DMS 273 (cell line): Measurements from ENCODE around the gene HMCN1.

Experiments used
- DNase-seq: peaks from one replicate; lab custom pipeline; 2025; ENCODE audit not compliant: unreplicated experiment; lab: John Stamatoyannopoulos, UW

HMCN1 gene

DNA sequence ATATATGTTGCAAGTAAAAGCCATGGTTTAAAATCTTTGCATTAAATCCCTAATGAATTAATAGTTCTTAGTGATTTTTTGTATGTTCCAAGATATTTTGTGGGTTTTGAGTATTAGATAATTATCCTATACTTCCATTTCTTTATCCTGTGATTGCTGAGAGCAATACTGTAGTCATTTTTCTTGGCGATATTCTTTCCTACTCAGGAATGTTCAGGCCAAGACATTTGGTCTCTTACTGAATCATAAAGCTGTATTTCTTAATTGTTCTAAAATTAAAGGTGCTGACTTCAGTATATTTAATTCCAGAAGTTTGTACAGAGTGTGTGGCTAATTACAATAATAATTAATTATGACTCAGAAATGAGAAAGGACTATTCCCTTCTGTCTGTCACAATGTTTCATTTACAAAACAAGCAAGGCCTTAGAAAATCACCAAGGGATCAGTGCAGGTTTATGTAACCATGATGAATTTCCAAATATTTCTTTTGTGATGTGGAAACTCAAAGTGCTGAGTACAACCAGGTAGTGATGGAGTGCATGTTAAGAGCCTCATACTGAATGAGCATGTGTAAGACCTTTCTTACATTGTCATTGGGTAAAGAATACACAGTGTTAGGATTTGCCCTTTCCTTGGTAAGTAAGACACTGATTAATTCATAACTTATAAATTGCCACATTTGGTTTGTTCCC lies 161.2 kb downstream of the HMCN1 start:
- DNase-seq = no peak

GRCh38 chr1:185896863-185897262 lies 162.7 kb downstream of the HMCN1 start:
- DNase-seq = no peak

GRCh38 chr1:185906186-185906585 lies 172.0 kb downstream of the HMCN1 start:
- DNase-seq = no peak

GRCh38 chr1:185907246-185907645 lies 173.1 kb downstream of the HMCN1 start:
- no peak for DNase-seq

DNA sequence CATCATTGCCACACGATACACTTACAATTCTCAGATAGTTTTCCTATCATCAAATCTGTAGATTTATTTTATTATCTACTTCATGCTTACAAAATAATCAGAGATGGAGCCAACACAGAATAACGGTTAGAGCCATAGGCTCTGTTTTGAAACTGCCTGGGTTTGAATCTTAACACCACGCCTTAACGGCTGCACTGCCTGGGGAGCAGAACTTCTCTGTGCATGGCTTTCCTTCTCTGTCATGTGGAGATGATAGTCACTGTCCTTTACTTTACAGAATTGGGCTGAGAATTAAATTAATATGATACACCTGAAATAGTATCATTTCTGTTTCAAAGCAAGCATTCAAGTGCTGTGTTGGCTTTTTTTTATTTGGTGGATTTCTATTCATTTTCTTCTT lies 177.8 kb downstream of the HMCN1 start:
- DNase-seq = no peak

DNA sequence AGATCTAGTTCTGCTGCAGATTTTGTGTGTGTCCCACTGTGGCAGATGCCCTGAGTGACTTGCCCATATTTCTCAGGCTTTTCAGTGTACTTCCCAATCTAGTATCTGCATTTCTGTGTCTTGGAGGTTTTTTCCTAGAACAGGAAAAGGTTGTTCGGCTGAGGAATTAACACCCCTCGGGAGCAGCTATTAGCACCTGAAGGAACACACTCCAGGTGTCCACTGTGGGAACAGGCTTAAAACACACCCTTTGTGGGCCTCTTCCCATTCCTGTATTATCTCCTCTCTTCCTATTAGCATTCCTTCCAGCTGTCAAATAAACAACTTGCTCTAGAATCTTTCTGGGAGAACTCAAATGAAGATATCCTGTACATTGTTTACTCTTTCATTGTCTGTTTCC lies 178.3 kb downstream of the HMCN1 start:
- no peak for DNase-seq

- no peak for DNase-seq
Measured at GRCh38 chr1:185914089-185914488, 179.9 kb downstream of the HMCN1 start.

DNA sequence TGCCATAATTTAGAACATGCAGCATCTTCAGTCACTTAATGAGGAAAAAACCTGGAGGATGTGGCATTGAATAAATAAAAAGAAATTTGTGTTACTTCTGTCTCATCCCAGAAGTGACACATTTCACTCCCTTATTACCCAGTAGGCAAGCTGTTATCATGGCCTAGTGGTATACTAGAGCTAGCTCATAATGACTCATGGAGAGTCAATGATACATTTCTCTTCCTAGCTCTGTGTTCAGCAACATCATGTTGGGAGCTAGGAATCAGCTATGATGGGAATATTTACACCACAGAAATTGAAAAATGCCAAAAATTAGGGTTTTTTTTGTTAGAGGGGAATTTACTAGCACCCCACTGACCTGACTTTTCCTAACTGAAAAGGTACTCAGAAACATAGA lies 182.7 kb downstream of the HMCN1 start:
- no peak for DNase-seq

GRCh38 chr1:185917646-185918045 lies 183.5 kb downstream of the HMCN1 start:
- peak; percentile 8 for DNase-seq

DNA sequence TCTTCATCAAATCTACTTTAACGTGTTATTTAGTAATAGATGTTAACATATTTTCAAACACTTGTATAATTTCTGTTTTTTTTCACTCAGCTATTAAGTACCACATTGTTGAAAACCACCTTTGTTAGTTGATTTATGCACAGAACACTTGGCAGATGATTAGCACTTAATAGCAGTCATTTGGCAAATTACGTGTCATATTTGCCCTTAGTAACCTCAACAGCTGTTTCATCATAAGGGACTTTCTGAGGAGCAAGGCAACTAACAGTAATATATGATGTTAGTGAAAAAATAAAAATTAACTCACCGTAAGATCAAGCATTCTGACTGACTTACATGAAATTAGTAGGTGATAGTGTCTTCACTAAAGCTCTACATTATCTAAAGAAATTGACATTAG lies 186.4 kb downstream of the HMCN1 start:
- peak; percentile 40 for DNase-seq

- DNase-seq = no peak
Measured at GRCh38 chr1:185921636-185922035, 187.4 kb downstream of the HMCN1 start.

DNA sequence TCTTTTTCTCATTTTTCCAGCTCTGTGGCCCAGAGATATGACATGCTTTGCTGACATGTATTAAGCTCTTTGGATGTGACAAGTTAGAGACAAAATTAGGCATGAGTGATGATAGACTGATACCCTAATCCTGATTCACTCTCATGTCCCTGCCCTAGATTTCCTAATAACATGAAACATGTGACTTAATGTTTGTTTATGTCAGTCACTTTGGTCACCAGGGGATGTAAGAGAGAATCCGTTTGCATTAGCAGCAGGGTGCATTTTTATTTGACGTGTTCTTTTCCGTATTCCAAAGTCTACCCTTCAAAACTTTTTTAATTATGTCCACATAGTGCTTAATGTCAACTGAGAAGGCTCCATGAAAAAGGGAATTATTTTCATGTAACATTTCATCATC lies 192.4 kb downstream of the HMCN1 start:
- DNase-seq = no peak

DNA sequence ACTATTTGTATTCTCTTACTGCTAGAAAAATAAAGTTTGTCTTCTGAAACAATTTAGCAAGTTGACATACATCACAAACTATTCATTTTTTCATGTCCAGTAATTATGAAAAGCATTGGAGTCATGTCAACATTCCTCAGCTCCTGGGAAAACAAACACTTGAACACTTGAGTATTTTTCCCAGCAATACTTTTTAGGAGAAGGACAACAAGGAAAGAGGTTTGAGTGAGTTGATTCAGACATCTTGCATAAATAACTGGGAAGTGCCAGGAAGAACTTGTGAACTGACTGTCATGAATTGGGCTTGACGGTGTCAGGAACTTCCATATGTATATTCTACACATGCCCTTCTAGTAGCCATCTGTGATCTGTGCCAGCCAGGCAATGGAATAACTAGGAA lies 195.6 kb downstream of the HMCN1 start:
- DNase-seq = no peak

- no peak for DNase-seq
Measured at GRCh38 chr1:185931438-185931837, 197.2 kb downstream of the HMCN1 start.

GRCh38 chr1:185933580-185933979 lies 199.4 kb downstream of the HMCN1 start:
- no peak for DNase-seq

- DNase-seq = peak; percentile 12
Measured at GRCh38 chr1:185934476-185935189, 200.4 kb downstream of the HMCN1 start.

DNA sequence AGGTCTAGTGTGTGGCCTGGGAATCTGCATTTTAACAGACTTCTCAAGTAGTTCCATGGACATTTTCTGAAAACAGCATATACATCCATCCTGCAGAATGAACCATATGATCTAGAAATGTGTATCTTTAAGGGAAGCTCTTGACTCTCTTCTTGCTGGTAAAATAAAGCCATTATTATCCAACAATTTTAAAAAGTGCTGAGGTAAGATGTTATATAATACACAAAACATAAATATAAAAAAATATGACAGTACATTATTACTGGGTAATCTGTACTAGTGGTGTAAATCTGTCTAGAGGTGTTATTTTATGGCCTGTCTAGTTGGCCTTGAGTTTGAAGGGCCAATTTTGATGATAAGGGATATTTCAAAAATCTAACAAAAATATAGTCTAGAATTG lies 201.2 kb downstream of the HMCN1 start:
- no peak for DNase-seq

DNA sequence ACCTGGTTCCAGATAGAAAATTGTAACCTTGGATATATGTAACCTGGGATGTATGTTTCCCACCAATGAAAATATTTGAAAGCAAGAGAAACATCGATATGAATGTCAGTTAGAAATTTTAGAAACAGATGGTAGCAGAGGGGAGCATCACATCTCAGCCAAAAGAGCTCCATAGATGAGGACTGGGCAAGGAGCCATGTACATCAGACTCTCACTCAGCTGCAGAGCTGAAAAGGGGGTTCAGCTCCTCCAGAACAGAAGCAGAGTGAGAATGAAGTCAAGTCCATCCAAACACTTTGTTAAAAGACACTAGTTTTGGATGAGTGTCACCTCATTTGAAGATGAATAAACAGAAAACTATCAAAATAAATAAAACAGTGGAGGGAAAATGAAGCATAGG lies 202.4 kb downstream of the HMCN1 start:
- peak; percentile 81 for DNase-seq

- DNase-seq = peak; percentile 31
Measured at GRCh38 chr1:185938396-185938795, 204.2 kb downstream of the HMCN1 start.

DNA sequence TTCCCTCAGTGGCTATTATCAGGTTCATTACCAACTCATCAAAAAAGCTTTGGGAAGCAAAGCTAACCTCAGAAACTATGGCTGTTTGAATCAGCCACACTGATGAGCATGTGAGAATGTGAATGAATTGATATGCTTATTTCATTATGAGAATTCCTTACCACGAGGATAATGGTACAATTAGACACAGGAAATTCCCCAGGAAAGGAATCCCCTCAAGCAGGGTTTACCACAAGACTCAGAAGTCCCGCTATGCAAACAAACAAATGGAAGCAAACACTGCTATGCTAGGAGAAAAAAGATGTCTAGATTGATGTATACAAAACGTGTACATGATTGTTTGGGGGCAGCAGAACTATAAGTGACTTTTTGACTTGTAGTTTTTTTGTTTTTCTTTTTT lies 205.0 kb downstream of the HMCN1 start:
- no peak for DNase-seq

- no peak for DNase-seq
Measured at GRCh38 chr1:185942961-185943360, 208.8 kb downstream of the HMCN1 start.

DNA sequence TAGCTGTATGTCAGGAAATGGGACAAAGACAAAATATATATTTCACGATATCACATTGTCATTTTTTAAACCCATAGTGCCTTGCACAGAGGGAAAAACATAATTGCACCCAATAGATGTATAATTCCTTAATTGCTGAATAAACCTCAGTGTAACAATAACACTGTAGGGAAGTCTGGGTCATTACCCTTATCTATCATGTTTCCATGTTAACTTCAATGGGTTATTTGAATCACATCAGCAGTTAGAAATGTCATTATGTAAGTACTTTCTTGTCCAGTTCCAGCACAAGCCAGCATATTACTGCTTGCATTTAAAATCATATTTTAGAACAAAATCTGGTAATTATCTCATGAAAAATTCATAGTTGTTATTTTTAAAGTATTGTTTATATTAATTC lies 222.7 kb downstream of the HMCN1 start:
- no peak for DNase-seq
